HG02885 (cell line): Measurements from ENCODE around the gene RBFOX1.
"Not testable (repeated sequence)": the region's sequence is repeated elsewhere in the genome, so short reads cannot be mapped to it uniquely, and the experiment has no call there.

Experiments
- ATAC-seq: cut with Tn5 transposase; IDR thresholded peaks from one replicate; pipeline ENCODE4 v1.9.1; 2021; ENCODE audit warnings: mild to moderate bottlenecking; ENCODE audit not compliant: unreplicated experiment, poor library complexity

RBFOX1 gene

DNA sequence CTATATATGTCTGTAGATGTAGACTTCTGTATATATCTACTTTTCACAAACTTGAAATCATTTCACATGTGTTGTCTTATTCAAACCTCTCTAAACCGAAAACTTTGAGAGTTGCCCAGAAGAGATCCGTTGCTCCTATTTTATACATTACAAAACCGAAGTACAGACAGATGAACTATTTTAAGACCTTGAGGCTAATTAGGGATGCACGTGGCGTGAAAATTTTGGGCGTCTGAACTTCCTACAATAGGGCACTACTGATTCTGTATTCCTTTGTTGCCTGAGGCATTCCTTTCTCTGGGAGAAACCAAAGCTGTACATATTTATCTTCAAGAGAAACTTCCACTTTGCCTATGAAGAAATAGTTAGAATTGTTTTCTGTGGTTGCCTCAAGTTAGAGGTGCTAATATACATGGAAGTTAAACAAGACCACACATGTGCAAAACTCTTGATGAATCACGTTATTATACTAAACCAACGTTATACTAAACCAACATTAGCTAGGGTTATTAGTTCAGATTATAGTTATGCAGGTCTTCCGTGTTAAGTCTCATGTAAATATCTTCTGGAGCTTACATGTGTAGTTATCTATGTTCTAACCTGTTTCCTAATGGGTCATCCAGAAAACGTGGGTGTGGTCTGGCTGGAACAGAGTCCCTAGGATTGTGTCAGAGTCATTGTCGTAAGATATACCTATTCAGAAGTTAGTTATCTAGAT, 111.2 kb downstream of the RBFOX1 start:
- no peak for ATAC-seq

DNA sequence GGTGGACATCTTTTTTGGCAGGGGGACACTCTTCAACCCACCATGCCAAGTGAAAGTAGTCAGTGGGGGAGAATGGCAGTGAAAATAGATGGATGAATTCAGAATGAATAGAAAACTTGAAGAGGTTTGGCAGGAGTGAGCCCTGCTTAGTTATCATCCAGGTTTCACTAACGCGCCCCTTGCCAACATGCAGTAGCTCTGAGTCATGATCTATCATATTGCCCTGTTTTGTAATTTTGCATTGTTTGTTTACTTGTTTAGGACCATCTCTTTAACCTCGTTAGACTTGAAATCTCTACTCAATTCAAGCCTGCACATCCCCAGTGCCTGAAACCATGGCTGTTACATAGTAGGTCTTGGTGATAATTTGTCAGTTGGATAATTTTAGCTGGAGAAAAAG, 116.7 kb downstream of the RBFOX1 start:
- ATAC-seq: no peak

DNA sequence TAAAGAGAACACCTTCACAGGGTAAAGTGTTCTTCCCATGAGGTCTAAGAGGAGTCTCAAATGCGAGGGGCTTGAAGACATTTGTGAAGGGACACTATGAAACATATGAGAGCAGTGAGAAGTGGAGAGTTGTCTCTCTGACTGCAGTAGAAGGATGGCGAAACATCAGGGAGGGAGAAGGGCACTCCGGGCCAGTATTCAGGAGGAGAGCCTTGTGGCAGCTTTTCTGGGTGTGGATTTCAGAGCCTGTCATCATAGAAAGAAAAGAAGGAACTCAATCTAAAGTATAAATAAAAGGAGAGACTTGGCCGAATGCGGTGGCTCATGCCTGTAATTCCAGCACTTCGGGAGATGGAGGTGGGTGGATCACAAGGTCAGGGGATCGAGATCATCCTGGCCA, 117.2 kb downstream of the RBFOX1 start:
- ATAC-seq: no peak

DNA sequence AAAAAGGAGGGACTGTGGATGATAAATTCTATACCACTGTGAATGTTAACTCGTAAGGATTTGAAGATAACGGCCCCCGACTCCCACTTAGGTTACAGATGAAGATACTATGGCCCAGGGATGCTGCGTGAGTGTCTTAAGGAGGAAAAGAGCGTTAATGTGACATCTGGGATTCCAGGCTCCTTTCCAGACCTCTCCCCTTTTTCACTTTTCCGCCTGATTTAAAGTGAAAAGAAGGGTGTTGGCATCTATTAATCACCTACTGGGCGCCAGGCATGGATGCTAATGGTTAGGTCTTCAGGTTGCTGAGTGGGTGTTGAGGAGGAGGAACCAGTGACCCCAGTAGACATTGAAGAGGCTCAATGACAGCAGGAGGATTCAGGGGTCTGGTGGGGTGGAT, 117.8 kb downstream of the RBFOX1 start:
- ATAC-seq: no peak

DNA sequence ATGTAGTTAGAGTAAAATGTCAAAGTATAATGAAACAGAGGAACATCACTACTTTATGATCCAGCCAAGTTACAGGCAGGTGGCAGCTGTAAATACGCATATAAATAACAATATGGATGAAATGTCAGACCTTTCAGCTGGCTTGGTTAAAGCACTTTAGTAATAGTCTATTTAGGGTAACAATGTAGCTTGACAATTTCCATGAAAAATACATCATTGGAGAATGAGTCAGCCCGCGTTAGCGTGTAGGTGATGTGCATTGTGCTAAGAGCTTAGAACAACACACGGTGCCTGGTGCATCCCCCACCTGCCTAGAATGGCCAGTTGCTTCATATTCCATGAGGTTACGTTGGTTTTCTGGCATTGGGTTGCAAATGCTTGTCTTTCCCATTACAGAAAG, 119.4 kb downstream of the RBFOX1 start:
- ATAC-seq: no peak

DNA sequence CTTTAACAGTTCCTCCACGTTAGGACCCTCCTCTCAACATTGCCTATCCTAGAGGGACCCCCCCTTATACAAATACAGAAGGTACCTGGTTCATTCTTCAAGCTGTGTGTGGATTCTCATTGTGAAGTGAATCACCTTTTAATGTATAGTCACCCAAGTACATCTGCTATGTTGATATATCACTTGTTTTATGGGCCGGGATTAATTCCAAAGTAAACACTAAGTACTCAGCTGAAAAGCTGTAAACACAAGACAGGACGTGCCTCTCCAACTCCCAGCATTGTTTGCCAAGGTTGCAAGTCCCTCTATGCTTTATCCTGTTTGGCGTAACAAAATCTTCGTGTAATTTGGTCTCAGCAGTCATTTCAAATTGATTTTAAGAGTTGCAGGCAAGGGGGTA, 123.6 kb downstream of the RBFOX1 start:
- no peak for ATAC-seq

DNA sequence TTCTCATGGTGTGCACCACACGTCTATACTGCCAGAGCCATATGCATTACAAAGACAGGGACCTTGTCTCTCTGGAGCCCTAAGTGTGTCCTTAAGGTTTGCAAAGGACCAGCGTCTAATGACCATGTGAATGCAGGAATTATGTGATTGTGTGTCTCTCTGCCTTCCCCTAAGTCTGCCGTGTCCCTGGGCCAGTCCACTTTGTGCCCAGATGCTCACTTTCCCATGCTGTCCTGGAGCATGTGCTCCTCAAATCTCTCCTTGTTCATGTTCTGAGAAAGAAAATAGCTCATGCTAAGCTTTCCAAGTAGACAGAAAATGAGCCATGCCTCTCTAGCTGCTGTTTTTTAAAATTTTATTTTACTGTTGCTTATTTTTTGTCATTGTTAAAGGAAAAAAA, 125.5 kb downstream of the RBFOX1 start:
- ATAC-seq: no peak

DNA sequence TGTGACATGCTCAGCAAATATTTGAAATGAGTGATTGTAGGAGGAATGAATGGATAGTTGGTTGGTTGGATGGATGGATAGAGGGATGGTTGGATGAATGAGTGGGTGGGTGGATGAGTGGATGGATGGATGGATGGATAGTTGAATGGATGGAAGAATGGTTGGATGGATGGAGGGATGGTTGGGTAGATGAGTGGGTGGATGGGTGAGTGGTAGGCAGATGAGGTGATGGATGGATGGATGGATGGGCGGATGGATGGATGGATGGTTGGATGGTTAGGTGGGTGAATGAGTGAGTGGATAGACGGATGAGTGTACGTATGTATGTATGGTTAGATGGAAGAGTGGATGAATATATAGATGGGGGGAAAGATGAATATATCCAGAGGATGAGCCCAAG, 137.7 kb downstream of the RBFOX1 start:
- no peak for ATAC-seq

DNA sequence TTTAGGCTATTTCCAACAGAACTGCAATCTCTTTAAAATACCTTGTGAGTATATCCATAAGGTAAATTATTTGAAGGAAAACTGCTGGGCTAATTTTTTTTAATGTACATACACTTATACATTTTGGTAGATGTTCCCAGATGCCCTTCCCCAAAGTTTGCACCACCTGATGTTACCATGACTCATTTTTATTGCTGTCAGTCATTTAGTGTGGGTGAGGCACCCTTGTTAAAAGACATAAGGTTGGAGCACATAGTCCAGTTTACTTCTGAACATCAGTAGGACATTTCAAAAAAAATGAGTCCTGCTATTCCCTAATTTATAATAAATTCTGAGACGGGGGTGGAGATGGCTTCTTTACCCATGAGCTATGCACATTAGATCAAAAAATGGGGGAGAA, 138.6 kb downstream of the RBFOX1 start:
- ATAC-seq: no peak

DNA sequence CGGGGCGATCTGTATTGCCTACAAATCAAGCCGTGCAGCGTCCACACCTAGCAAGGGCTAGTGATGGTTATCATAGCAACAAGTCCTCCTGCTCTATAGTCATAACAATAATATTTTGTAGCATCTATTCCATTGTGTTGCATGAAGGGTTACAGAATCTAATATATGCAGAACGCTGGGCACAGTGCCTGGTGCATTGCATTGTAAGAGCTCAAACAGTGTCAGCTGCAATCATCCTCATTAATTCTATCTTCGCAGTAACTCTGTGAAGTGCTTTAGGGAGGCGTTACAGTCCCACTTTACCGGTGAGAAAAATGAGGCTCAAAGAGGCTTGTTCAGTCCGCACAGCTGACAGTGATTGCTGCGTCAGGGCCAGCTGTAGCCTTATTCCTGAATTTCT, 149.4 kb downstream of the RBFOX1 start:
- no peak for ATAC-seq

DNA sequence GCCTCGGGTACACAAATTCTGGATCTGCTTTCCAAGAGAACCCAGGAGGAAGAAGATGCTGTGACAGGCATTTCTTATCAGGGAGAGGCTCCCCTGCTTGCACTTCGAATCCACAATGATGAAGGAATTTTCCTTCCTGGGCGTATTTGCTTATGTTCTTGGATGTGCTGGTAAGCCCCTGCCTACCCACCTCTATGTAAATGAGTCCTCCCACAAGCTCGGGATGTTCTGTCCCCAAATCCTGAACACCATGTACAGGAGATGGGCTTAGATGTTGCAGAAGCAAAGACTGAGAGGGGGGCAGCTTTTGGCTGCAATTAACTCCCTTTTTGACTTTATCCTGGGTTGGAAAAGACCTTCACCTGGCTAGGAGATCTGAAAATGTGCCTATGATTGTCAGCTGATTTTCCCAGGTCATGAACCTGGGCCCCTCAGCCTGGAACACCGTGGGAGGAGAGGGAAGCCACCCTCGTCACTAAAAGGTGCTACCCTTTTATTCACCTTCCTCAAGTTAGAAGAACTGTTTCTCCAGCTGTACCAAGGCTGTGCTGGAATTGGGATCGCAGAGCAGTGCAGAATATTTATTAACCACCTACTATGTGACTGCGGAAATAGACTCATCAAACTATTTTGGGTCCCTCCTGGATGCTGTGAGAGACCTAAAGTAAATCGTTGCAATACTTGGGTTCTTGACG, 150.1 kb downstream of the RBFOX1 start:
- ATAC-seq: no peak

DNA sequence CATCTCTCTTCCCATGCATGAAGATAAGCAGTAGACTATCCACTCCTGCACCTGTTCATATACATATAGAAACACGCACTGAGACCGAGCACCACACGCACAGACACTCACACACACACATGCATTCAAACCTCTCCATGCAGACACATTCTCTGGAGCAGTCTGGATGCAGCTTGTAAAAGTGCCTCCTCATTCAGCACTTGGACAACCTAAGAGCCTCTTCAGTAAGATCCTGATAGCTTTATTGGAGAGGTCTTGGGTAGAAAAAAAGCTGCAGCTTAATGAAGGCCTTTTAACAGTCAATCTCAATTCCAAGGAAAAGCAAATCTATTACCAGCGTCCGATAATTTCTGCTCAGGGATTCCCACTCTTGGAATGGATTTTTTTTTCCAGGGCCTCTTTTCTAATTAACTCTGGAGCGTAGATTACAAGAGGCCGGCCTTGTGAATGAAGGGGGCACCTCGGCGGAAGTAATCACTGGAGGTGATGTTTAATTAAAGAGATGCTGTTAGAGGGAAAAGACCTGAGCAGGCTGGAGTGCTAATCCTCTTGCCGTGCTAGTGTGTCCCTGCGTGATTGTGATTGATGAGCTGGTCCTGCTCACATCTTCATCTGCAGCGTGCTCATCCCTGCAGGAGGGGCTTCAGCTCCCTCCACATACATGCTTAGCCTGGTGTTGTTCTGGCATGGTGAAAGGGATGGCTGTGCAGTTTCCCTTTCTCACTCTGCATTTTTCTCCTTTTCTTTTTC, 155.1 kb downstream of the RBFOX1 start:
- ATAC-seq: no peak

DNA sequence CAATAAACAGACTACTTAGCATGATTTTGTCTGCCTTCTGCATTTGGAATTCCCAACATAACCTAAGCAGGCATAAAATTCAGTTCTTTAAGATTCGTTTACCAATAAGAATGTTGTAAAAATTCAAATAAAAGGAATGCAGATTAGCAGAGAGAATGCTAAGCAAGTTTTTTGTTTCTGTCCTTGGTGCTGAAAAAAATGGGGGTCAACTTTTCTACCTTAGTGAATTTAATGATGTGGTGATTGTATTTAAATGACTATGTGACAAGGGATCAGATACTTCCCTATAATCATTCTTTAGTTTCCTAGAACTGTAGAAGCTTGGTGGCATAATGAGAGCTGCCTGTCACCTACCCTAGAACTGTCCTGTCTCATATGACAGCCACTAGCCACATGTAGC, 159.5 kb downstream of the RBFOX1 start:
- no peak for ATAC-seq

DNA sequence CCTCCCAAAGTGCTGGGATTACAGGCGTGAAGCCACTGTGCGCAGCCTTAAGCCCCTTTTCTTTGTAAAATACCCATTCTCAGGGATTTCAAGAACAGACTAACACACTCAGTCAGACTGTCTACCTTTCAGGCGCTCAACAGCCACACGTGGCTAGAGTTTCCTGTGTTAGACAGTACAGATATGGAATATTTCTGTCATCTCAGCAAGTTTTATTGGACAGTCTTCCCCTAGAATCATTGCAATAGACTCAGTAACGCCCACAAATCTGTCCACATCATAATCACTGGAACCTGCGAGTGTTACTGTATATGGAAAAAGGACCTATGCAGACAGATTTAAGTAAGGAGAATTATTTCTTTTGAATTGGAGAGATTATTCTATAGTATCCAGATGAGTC, 160.5 kb downstream of the RBFOX1 start:
- no peak for ATAC-seq

DNA sequence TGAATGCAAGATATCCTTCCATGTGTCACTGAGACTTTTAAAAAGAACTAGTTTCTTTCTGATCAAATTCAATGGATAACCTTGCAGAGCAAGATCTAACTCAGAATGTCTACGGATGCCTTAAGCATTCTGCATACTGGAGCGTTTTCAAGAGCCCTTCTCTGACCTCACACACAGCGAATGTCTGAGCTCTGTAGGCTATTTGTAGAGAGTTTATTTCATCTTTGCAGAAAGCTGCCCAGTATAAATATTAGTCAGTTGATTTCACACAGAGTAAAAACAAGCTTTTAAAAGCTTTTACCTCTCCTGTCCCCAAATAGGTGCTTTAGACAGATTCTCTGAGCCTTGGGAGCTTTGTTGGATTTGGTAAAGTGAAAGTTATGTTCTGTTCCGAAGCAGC, 165.0 kb downstream of the RBFOX1 start:
- no peak for ATAC-seq

DNA sequence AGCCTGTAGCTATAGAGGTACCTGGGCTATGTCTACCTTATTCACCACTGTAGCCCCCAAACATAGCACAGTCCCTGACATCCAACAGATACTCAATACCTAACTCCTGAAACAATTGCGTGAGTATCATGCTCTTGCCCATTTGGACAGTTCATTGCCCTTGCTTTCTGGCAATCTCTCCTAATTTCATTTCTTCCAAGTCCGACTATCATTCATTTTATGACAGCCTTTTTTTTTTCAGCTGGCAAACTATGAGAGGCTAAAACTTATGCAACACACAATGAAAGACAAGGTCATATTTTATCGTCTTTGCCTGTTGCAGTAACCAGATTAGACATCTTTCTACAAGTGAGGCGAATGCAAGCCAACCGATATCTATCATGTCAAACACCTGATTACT, 169.2 kb downstream of the RBFOX1 start:
- ATAC-seq: no peak

DNA sequence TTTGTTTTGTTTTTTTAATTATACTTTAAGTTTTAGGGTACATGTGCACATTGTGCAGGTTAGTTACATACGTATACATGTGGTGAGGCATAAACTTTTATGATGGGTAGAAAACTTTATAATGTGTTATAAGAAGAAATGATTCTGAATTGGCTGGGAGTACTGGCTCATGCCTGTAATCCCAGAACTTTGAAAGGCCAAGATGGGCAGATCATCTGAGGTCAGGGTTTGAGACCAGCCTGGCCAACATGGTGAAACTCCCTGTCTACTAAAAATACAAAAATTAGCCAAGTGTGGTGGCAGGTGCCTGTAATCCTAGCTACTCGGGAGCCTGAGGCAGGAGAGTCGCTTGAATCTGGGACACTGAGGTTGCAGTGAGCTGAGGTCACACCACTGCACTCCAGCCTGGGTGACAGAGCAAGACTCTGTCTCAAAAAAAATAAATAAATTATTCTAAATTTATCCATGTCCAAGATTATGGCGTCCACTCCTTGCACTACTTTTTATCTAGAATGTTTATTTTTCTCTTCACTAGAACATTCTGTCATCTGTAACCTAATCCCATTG, 170.0 kb downstream of the RBFOX1 start:
- ATAC-seq: not testable (repeated sequence)

DNA sequence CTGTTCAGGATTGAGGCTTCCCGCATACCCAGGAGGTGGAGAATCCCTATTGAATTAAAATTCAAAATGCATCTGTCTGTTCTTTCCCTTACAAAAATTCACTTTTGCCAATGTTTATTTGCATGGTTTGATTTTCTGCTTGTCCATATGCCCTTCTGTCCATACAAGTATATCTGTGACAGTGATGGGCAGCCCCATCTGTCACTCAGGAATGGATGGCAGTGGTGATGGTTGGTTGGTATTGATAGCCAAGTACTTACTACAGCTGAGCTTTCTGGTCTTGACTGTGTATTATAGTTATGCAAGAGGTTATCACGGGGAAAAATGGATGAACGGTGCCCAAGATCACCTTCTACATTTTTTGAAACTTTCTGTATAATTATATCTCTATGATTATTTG, 171.0 kb downstream of the RBFOX1 start:
- no peak for ATAC-seq

DNA sequence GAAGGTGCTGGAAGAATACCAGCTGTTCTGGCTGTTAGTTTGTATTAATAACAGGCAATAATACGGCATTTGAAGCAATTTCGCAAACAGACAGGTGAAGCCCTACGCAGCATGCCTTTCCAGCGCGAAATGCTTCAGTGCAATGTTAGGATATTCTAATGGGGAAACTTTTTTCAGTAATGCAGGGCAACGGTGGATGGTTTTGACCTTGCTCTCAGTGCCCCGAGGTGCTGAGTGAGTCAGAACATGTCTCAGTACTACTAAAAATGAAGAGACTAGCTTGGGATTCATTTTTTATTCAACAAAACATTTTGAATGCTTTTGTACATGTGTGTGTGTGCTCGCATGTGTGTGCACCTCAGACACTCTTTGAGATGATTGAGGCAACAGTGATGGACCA, 172.2 kb downstream of the RBFOX1 start:
- no peak for ATAC-seq

DNA sequence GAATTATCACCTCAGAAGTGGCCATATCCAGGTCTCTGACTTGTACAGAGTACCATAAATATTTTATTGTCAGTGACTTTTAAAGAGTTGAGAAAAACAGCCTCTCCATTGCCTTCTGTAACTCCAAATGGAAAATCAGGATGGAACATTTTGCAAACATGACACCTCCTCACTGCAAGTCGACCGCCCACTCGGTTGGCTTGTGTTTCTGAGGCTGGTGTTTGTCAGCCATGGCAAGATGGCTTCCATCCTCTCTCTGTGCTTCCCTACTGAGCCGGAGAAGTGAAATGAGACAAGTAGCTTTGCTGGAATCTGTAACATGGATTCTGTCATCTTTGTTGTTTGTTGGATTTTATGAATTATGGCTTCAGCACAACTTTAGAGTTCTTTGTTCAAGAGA, 172.8 kb downstream of the RBFOX1 start:
- no peak for ATAC-seq

DNA sequence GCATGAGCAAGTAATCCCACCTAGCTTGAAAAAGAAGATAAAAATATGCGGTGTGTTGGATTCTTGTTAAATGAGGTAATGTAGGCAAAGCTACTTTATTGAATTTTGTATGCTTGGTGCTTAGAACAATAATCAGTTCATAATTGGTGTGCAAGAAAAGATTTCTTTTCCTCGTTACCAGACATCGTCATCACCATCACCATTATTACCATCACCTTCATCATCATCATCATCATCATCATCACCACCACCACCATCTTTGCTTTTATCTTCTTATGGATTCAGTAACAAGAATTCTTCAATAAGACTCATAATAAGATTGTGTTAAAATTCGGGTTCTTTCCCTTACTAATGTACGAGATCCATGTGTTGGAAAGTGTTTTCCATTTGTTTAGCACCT, 173.7 kb downstream of the RBFOX1 start:
- no peak for ATAC-seq
